ENCODE measurements around the gene FKBP2.

GRCh38 chr11:64232182-64232966 is 8.5 kb upstream of the FKBP2 start:
- TF ChIP-seq YY1 (IDR thresholded peaks at IDR 0.05; ENCODE audit: insufficient read depth, insufficient read length), result no peak
- no peak for TF ChIP-seq ZNF274 (IDR thresholded peaks at IDR 0.05; ENCODE audit: low read depth, low read length)
- TF ChIP-seq SUZ12 (IDR thresholded peaks at IDR 0.05; ENCODE audit: extremely low read depth, insufficient read depth, insufficient read length), result no peak
